Skin of body (tissue), 2 donors: ENCODE data around the gene C20orf144. TPM values are rescaled to one million over a fixed set of nuclear protein-coding genes. Genes with fewer than 3 reads are reported as not detected.

Experiments
- DNase-seq: peaks from one replicate; lab custom pipeline; 2025; lab: John Stamatoyannopoulos, UW
- total RNA-seq: library from RNA; depleted of rRNA; stranded (reverse); fragments of >200 nt; gene quantifications from one replicate; pipeline ENCODE4 v1.2.3, GENCODE V29; 2014

C20orf144 gene
- total RNA-seq, 1 donor from 2014 or later: not detected

DNA sequence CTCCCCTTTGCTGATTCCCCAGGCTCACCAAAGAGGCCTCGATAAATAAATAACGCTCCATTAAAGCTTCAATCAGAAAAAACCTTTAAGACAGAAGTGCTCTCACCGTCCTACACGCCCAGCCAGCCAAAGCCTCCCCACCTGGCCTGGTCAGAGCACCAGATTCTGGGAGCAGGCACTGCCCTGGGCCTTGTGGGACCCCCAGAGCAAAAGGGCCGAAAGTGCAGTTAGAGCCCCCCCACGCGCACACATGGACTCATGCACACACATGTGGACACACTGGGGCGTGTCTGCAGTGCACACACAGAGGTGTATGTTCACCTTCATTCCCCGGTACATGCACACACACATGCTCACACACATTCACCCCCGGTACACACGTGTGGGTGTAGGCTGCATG is 14.0 kb downstream of the C20orf144 start:
- no peak for DNase-seq

DNA sequence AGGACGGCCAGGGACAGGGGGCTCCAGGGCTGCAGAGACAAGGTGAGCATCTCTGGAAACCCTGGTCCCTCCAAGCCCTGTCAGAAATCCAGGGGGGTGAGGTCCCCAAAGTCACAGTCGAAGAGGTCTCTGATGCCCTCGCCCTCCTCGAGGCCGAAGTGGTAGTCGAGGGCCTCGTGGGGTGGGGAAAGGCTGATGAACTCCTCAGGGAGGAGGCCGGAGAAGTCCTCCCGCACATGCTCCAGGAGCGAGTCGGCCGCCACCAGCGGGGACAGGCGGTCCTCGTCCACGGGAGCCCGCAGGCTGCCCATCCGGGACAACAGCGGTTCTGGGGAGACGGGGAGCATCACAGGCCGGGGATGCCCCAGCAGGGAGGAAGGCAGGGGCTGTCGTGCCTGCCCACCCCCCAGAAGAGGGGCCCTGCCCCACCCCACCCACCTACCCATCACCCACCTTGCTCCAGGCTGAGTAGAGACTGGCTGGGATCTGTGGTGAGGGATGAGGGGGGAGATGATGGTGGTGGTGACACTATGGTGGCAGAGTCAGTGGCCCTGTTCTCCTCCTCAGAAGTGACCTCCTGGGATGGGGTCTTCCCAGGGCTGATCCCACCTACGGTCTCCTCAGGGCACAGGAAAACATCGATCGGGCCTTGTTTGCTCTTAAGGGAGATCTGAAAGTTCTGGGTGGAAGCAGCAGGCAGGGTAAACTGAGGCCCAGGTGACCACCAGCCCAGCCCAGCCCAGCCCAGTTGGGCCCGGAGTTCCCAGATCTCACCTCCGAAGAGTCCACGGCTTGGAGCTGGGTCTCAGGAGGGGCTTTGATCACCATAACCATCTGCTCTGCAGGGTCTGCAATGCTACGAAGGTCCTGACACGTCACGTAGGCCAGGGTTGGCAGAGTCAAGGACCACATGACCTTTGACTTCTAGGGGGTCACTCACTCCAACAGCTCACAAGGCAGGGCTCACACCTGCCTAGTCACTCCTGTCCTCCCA is 14.8 kb downstream of the C20orf144 start:
- no peak for DNase-seq

DNA sequence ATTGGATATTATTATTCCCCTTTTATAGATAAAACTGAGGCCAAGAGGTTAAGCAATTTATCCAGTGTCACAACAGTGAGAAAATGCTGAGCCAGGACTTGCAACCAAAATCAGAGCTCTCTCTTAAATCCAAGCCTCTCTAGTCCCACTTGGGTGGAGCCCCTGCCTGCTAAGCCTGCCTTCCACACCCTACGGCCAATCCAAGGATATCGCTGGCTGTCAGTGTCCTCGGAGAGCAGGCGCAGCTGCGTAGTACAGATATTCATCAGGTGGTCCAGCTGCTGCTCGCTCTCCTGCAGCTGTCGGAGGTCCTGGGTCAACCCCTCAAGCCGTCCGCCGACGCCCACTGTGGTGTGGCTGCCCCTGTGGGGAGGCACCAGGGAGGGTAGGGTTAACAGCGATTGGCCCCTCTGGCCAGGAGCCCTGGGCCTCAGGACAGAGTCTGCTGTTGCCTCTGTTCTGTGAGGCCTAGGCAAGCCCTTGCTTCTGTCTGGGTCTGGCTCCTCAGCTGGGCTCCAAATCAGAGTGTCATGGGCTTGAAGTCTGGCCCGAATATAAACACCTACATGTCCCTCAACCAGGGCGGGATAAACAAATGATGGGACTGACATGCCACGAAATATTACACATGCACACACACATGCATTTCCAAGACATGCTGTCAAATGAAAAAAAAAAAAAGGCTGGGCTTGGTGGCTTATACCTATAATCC is 16.0 kb downstream of the C20orf144 start:
- DNase-seq: peak; percentile 19

DNA sequence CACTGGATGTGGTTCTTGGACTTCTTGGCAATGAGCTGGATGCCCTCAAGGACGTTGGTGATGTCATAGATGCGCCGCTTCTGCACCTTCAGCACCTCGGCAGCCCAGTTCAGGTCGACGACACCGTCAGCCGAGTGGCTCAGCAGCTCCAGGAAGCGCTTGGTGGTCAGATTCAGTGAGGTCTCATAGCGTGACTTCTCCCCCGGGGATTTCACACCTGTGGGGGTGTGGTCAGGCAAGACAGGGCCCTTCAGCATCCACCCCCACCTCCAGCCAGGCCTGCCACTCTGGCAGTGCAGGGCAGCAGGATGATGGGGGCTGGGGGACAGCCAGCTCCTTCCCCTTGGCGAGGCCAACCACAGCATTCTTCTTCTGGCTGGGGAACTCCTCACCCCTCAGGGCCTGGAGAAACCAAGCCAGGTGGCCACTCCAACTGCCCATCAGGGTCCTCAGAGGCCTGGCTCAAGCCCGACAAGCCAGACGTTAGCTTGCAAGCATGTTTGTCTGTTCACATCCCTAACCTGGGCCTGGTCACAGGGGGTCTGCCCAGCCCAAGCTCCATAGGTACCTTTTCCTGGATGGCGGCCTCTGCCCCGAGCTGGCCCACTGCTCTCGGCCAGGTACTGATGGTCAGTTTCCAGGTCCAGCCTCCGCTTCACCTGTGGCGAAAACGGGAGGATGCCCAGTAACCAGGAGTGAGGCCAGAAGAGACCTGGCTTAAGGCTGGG is 17.8 kb downstream of the C20orf144 start:
- DNase-seq: no peak

DNA sequence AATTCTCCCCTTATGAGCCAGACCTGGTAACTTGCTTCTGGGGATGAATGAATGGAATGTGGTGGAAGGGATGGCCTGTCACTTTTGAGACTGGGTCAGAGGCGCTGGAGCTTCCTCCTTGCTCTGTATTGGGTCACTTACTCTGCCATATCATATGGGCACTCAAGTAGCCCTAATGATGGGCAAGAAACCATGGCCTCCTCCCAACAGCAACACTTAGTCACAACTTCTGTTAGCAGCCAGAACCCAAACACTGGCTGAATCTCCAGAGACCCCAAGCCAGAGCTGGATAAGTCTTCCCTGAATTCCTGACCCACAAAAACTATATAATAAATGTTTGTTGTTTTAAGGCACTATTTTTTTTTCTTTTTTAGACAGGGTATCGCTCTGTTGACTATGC is 18.6 kb downstream of the C20orf144 start:
- no peak for DNase-seq

DNA sequence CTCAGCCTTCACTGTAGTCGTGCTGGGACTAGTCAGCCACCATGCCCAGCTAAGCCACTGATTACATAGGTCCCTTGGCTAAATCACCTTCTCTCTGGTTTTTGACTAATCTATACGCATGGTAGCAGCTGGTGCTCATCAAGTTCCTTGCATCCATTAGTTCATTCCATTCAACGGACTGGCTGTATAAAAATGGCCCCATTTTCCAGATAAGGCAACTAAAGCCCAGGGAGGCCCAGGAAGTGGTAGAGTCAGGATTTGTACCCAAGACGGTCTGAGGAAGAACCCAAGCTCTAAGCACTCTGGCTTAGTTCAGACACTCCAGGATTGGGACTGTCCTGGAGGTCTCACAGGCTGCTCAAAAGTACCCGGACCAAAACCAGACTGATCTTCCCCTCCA is 19.2 kb downstream of the C20orf144 start:
- DNase-seq: no peak

DNA sequence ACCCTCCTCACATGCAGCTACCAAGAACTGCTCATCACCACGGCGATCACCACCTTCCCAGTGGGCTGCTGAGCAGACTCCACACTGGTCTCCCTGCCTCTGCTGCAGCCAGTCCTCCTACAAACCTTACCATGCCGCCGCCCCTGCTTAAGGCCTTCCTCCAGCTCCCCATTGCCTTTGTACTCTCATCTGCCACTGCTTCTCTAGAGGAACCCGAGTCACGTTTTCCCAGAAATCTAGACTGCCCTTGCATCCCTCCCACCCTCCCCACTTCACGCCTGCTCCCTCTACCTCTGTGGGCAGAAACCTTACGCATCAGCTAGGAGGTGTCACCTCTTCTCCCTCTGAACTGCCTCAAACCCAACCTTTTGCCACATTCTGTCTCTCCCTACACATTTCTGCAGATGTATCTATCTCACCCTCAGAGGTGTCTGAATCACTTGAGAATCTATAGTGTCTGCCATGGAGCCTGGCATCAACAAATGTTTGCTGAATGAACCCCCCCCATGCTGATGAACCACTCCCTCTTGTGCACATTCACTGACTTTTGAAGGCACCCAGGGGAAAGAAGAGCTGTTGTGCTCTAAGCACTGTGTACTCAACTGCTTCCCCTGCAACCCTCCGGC is 19.7 kb downstream of the C20orf144 start:
- DNase-seq: no peak

DNA sequence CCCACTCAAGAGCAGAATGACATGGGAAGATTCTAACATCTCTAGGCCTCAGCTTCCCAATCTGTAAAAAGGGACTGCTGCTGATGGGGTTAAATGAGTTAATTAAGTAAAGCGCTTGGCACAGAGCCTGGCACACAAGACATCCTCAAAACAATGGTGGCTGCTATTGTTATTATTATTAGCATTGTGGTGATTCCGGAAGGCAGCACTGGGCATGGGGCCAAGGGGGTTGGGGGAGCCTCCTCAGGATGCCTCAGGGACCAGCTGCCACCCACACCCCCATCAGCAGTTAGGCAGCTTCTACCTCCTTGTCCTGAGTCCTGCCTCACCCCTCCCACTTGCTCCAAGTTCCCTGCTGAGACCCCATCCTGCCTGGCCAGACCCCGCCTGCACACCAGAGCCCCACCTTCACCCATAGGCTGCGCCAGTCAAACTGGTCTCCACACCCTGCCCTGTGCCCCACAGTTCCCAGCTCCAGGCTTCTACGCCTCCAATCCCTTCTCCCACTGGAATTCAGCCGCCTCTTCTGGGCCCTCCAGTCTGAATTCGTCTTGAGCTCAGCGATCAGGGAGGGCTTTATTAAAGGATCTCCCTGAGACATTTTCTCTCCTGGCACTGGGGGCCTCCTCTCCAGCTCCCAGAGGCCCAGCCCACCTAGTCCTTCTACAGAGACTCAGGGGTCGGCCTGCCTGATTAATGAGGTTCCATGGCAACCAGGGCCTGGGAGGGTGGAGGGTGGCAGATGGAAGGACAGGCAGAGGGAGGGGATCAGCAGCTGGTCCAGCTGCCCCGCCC is 22.6 kb downstream of the C20orf144 start:
- DNase-seq: no peak

DNA sequence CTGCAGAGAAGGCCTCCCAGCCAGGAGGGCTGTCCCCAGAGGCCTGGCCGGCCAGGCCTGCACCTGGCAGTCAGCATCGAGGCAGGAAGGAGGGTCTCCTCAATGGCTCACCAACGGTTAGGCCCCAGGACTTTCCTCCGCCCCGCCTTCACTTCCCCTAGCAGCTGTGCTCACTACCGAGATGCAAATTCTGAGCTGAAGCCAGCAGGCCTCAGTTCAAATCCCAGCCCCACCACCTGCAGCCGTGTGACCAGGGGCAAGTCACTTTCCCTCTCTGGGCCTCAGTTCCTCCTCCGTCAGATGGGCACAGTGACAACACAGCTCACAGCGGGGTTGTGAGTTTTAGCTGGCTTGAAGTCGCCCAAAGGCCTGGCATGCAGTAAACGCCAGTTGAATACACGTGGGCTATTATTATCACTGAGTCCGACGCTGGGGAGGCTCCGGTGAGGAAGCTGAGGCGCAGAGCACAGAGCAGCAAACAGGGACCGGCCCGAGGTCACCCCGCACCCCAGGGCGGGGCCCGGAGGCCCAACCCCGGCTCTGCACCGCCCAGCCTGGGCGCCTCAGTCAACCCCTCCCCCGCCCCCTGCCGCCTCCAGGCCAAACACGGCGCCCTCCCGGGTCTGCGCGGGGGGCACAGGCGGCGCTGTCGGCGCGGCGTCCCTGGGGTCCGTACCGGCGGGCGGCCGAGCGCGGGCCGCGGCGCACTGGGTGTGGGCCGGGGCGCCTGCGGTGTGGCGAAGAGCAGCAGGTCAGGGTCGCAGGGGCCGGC is 23.4 kb downstream of the C20orf144 start:
- DNase-seq: no peak

DNA sequence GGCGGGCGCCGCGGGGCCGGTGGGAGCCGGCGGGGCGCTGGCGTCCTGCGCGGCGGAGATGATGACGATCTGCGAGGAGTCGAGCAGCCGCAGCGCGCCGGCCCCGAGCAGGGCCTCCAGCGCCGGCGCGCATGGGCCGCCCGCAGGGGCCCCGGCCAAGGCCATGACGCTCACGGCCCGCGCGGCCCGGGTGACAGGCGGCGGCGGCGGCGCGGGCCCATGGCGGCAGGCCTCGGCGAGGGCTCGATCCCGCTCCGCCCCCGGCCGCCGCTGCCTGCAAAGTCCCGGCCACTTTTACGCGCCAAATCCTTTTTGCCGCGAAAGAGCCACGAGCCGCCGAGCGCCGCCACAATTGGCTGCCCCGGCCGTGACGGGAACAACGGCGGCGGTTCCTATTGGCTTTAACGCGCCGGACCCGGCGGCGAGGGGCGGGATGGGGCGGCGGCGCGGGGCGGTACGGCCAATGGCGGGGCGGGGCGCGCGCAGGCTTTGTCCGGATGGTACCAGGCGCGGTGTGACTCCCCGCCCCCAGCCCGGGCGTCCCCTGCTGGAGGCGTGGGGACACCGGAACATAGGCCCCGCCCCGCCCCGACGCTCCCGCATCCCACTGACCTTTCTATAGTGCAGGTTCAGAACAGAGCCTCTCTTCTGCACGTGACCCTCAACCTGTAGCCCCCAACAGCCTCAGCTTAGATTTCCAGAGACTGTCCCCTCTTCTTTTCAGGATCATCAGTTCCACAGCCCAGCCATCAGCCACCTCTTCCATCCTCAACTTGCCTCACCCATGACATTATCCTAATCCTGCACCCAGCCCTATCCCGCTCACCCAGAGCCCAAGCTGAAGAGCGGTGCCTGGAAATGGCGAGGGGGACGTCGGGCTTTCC is 24.2 kb downstream of the C20orf144 start, which contains the start of gene E2F1:
E2F1 (minus strand) TSS at position 286 of the 884 bp plus-strand sequence; CDS start at position 165, 121 bp downstream.
- DNase-seq: peak; percentile 81

DNA sequence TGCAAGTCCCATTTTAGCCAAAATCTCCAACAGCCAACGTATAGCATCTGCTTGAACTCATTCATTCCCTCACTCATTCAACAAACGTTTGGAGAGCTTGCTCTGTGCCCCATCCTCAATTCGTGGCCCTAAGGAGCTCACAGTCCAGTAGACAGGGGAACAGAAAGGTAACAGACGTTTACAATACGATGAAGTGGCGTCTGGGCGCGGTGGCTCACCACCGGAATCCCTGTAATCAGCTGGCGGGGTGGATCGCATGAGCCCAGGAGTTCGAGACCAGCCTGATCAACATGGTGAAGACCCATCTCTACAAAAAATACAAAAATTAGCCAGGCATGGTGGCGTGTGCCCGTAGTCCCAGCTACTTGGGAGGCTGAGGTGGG is 24.8 kb downstream of the C20orf144 start:
- DNase-seq: no peak

DNA sequence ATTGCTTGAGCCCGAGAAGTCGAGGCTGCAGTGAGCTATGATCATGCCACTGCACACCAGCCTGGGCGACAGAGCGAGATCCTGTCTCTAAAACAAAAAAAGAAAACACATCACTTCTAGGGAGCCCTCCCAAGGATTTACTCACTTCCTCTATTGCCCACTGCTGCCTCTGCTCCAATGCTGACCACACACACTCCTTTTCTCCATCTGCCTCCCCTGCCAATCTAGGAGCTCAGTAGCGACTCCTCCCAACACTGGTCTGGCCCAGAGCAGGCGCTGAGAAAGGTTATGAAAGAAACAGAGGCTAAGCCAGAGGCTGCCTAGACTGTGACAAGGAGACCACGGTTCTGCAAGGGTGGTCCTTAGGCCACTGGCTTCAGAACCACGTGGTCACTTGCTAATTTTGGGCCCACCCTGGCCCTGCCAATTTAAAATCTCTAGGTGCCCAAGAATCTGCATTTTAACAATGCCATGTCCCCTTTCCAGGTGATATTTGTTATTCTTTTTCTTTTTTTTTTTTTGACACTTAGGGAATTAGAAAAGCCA is 25.3 kb downstream of the C20orf144 start:
- DNase-seq: no peak

DNA sequence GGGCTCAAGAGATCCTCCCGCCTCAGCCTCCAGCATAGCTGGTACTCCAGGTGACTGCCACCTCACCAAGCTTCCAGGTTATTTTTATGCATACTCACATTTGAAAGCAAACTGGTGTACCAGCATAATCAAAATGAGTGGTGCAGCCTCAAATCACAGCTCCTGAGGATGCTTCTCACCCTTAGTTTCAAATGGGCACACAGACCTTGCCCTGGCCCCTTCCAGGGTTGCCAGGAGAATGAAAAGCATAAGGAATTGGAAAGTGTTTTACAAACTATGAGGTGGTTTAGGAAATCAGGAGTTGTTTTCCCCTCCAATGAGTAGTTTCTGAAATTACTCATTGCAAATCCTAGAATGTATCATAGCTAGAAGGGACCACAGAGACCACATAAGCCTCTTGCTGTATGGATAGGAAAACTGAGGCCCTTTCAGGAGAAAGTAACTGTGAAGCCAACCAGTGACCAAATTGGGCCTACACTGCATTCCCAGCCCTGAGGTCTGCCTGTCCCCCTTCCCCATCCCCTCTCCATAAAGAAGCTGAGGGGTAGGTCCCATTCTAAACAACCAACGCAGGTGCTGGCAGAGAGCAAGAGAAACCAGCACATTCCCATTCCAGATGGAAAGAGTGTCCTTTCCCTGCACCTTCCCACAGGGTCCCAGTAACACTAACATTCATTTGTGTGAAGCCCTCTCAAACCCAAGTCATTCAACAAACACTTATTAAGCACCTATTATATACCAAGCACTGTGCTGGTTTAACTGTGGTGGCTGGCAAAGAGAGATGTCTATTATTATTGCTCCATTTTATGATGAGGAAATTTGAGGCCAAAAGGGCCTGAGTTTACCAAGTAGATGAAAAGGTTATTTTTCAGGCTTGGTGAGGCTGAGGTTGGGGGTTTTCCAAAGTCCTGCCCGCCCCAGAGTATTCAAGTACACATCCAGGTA is 26.1 kb downstream of the C20orf144 start:
- no peak for DNase-seq

DNA sequence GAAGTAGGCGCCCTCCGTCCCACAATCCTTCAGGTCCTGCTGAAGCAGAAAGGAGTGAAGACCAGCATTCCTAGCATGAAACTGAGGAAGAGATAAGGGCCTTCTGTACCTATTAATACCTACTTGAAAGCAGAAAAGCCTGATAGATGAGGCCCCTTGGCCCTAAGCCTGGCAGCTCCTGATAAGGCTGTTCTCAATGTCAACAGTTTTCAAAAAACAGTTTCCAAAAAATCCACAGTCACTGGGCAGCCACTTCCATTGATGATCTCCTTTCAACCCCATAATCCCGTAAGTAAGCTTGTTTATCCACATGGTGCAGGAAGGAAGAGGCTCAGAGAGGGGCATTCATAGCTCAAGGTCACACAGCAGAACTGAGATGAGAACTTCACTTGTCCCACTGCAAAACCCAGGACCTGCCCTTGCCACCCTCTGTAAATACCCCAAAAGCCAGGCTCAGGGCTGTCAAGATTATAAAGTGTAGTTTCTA is 26.9 kb downstream of the C20orf144 start:
- DNase-seq: no peak

DNA sequence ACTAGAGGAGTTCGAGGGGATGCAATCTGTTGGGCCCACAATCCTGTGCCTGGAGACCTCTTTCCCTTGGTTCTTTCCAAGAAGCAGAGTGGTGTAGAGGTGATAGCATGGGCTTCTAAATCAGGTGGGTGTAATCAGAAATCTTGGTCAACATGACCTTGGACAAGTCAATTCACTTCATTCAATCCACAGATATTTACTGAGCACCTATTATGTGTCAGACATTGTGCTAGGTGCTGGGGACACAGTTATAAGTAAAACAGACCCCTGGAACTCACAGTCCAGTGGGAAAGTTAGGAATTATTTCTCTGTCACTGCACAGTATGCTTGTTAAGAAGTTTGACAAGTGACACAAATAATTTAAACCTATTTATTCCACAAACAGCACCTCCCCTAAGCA is 27.4 kb downstream of the C20orf144 start:
- no peak for DNase-seq

DNA sequence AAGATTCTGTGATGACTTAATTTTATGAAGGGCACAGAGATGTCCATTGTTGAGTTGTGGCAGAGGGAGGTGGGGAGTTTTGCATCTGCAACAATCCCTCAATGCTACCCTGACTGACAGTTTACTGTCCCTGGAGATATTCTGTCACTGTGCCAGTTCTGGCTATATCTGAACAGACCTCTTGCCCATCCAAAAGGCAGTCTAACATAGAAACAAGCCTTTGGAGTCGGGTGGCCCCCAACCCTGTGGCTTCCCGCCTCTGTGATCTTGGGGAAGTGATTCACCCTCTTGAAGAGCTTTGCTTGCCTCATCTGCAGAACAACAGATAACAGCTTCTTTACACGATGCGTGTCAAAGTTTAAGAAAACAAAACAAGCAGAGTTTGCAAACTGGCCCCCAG is 27.8 kb downstream of the C20orf144 start:
- DNase-seq: no peak

DNA sequence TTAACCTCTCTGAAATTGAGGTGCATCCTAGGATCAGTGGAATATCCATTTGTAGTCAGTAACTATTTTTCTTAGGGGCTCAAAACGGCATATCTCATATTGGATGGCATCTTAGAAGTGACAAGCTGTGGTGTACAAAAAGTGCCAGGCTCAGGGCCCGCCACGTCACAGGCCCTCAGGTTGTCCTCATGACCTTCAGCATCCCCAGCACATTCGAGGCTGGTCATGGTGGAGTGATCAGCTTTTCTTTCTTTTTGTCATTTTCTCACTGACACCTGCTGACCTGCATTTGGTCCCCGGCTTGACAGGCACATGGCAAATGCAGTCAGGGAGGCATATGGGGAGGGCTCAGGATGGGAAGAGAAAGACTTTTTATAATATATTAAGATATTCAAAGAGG is 31.2 kb downstream of the C20orf144 start:
- no peak for DNase-seq
